ENCODE data around the gene SWSAP1. TPM values are rescaled to one million over a fixed set of nuclear protein-coding genes. Genes with fewer than 3 reads are reported as not detected.

Gene SWSAP1
- total RNA-seq (2022), result 3.7 and 3.9 TPM in 2 replicates
- Bru-seq, nascent RNA, result percentile 52 among the genes with signal in this experiment
- BruChase-seq, experiment 1, labeled RNA remaining after a 2-hour chase, result percentile 62 among the genes with signal in this experiment
- percentile 58 among the genes with signal in this experiment for BruChase-seq, experiment 2, labeled RNA remaining after a 6-hour chase
- long read RNA-seq, transcript SWSAP1-201 (2 exons, 1,684 nt), result major isoform, 17 of 19 reads
- long read RNA-seq, partial matches to known transcripts, result 0 of 19 reads
- long read RNA-seq, other reads (novel, unspliced or antisense), result 2 of 19 reads

DNA sequence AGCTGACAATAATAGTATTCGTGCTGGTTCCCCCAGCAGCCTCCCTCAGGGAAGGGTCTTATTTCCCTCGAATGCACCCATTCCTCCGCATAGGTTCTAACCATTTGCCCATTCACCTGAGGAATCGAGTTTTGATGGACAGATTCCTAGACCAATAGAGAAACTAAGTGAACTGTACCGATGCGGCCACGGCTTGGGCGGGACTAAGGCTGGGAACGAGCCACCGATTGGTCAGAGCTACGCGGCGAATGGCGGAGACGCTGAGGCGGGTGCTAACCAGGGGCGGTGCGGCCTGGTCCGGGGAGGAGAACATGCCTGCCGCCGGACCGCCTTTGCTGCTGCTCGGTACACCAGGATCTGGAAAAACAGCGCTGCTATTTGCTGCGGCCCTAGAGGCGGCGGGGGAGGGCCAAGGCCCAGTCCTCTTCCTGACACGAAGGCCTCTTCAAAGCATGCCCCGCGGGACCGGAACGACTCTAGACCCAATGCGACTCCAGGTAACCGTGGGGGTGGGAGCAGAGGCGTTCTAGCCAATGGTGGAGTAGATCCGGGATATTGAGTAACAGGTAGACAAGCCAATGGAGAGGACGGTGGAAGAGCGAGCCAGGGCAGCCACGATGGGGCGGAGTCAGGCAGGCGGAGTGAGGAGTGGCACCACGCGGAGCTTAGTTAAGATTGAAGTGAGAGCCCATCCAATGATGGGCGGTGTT is at the start of gene SWSAP1:
Gene SWSAP1 (plus strand): TSS at position 234 of the 710 bp plus-strand sequence. CDS start 15 bp downstream, at position 249.
- Histone ChIP-seq H3K4me3 (ENCODE audit: low read depth, low read length) (peak within 1 kb of the TSS; percentile 85), H3K27me3 (replicated peaks; ENCODE audit: control insufficient read depth, insufficient read depth, low read length) (no peaks in the 10 kb centered on the region), H3K4me1 (peaks cover 10% of the 10 kb centered on the region; the same call in 1 of the 2 replicates), H3K36me3 (ENCODE audit: control insufficient read depth, insufficient read depth, low read length) (no peaks in the 10 kb centered on the region), H3K9me3 (no peaks in the 10 kb centered on the region)
- BruUV-seq (replicated peaks), result TSS peak; percentile 81
- H3K27ac Mint-ChIP-seq (ENCODE audit: unreplicated experiment), result peak within 1 kb of the TSS; percentile 8
- no peaks in the 10 kb centered on the region for H3K4me1 Mint-ChIP-seq (ENCODE audit: low read depth, unreplicated experiment)
- H3K4me3 Mint-ChIP-seq (ENCODE audit: unreplicated experiment), result peak within 1 kb of the TSS; percentile 41
- TF ChIP-seq, protein P1, sequence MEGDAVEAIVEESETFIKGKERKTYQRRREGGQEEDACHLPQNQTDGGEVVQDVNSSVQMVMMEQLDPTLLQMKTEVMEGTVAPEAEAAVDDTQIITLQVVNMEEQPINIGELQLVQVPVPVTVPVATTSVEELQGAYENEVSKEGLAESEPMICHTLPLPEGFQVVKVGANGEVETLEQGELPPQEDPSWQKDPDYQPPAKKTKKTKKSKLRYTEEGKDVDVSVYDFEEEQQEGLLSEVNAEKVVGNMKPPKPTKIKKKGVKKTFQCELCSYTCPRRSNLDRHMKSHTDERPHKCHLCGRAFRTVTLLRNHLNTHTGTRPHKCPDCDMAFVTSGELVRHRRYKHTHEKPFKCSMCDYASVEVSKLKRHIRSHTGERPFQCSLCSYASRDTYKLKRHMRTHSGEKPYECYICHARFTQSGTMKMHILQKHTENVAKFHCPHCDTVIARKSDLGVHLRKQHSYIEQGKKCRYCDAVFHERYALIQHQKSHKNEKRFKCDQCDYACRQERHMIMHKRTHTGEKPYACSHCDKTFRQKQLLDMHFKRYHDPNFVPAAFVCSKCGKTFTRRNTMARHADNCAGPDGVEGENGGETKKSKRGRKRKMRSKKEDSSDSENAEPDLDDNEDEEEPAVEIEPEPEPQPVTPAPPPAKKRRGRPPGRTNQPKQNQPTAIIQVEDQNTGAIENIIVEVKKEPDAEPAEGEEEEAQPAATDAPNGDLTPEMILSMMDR (IDR thresholded peaks at IDR 0.05; ENCODE audit: insufficient read depth in 1 of 2, low read depth in 1 of 2, low read length in 1 of 2, severe bottlenecking in 1 of 2, unreplicated experiment in 1 of 2), result no peak
- H3K27me3 Mint-ChIP-seq (ENCODE audit: insufficient read depth, unreplicated experiment), result no peaks in the 10 kb centered on the region
- H3K36me3 Mint-ChIP-seq (ENCODE audit: insufficient read depth, unreplicated experiment), result peaks cover 9% of the 10 kb centered on the region
- ChIA-PET POLR2A (interaction anchor here (0.5 to 1.7 kb wide), 19 partner anchors 9 to 1775 kb away, joined by 3 to 19 read pairs (median 6); partner anchors contain the start of genes CCDC159, ECSIT, EPOR and IER2), CTCF (interaction anchor here (0.7 to 2.1 kb wide), 17 partner anchors 9 to 463 kb away, joined by 3 to 30 read pairs (median 4); partner anchors contain the start of genes EPOR, ODAD3, PRKCSH and RAB3D)
- peak; percentile 97 to 98 for DNase-seq
- H3K9me3 Mint-ChIP-seq (ENCODE audit: unreplicated experiment), result no peaks in the 10 kb centered on the region
- intact Hi-C loops (cut with micrococcal nuclease; ENCODE audit: unreplicated experiment), result loop anchor here (2.0 kb wide), 2 partner anchors 28 to 82 kb away; partner anchors contain the start of genes CCDC159 and TMEM205

DNA sequence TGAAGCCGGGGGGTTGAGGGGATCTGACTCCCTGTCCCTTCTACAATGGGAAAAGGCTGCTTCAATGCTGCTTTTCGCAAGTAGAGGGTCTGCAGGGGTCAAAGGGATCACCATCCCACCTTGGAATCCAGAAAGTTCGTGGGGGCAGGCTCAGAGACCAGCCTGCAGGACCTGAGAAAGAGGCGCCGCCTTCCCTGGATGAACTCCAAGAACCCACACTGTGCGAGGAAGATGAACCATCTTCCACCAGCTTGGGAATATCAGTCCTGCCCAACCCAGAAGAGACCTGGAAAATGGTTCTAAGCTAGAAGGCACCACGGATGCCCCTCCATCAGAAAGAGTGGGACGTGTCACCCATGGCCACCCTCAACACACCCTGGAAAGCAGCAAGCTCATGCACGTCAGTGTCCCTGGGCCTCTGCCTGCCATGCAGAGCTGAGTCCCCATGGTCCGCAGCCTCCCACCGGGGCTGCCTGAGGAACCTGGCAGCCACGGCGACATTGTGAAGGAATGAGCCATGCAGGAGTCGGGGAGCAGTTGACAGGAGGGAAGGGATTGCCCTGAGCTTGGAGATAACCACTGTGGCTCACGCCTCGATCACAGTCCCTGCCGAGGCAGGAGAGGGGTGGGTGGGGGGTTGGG is 49.6 kb upstream of the SWSAP1 start:
- Histone ChIP-seq H3K27me3 (replicated peaks; ENCODE audit: control insufficient read depth, insufficient read depth, low read length) (no peaks in the 10 kb centered on the region), H3K36me3 (ENCODE audit: control insufficient read depth, insufficient read depth, low read length) (no peaks in the 10 kb centered on the region; the same call in 1 of the 2 replicates), H3K4me1 (peaks cover 7% of the 10 kb centered on the region; the same call in 1 of the 2 replicates), H3K9me3 (no peaks in the 10 kb centered on the region), H3K4me3 (ENCODE audit: low read depth, low read length) (no peak overlapping the region)
- Mint-ChIP-seq H3K36me3 (ENCODE audit: insufficient read depth, unreplicated experiment) (peaks cover 14% of the 10 kb centered on the region), H3K27me3 (ENCODE audit: insufficient read depth, unreplicated experiment) (no peaks in the 10 kb centered on the region), H3K4me1 (ENCODE audit: low read depth, unreplicated experiment) (peaks cover 18% of the 10 kb centered on the region), H3K4me3 (ENCODE audit: unreplicated experiment) (no peak overlapping the region), H3K9me3 (ENCODE audit: unreplicated experiment) (no peaks in the 10 kb centered on the region), H3K27ac (ENCODE audit: unreplicated experiment) (no peak overlapping the region)
- TF ChIP-seq, protein P1 (IDR thresholded peaks at IDR 0.05; ENCODE audit: insufficient read depth in 1 of 2, low read depth in 1 of 2, low read length in 1 of 2, severe bottlenecking in 1 of 2, unreplicated experiment in 1 of 2), result no peak
- DNase-seq, result no peak
- no TSS peak for BruUV-seq (replicated peaks)
- ChIA-PET POLR2A (interaction anchor here (1.0 kb wide), 1 partner anchor 50 kb away, joined by 3 read pairs; the partner anchor contains the start of gene SWSAP1), CTCF (interaction anchor here (1.0 to 1.2 kb wide), 2 partner anchors 50 to 56 kb away, joined by 3 read pairs; partner anchors contain the start of gene SWSAP1)
- intact Hi-C loops (cut with micrococcal nuclease; ENCODE audit: unreplicated experiment), result no loop called here

- Mint-ChIP-seq H3K4me1 (ENCODE audit: low read depth, unreplicated experiment) (peaks cover 18% of the 10 kb centered on the region), H3K36me3 (ENCODE audit: insufficient read depth, unreplicated experiment) (peaks cover 20% of the 10 kb centered on the region), H3K9me3 (ENCODE audit: unreplicated experiment) (no peaks in the 10 kb centered on the region), H3K27me3 (ENCODE audit: insufficient read depth, unreplicated experiment) (no peaks in the 10 kb centered on the region), H3K4me3 (ENCODE audit: unreplicated experiment) (no peak overlapping the region), H3K27ac (ENCODE audit: unreplicated experiment) (no peak overlapping the region)
- DNase-seq, result no peak
- Histone ChIP-seq H3K4me1 (peaks cover 7% of the 10 kb centered on the region; the same call in 1 of the 2 replicates), H3K9me3 (no peaks in the 10 kb centered on the region), H3K4me3 (ENCODE audit: low read depth, low read length) (no peak overlapping the region), H3K36me3 (ENCODE audit: control insufficient read depth, insufficient read depth, low read length) (no peaks in the 10 kb centered on the region; the same call in 1 of the 2 replicates), H3K27me3 (replicated peaks; ENCODE audit: control insufficient read depth, insufficient read depth, low read length) (no peaks in the 10 kb centered on the region)
- BruUV-seq (replicated peaks), result no TSS peak
- ChIA-PET CTCF (interaction anchor here (1.2 kb wide), 1 partner anchor 49 kb away, joined by 3 read pairs; the partner anchor contains the start of gene SWSAP1), POLR2A (no interaction called here)
- TF ChIP-seq, protein P1 (IDR thresholded peaks at IDR 0.05; ENCODE audit: insufficient read depth in 1 of 2, low read depth in 1 of 2, low read length in 1 of 2, severe bottlenecking in 1 of 2, unreplicated experiment in 1 of 2), result no peak
- intact Hi-C loops (cut with micrococcal nuclease; ENCODE audit: unreplicated experiment), result no loop called here
Measured at GRCh38 chr19:11325544-11325943, 48.9 kb upstream of the SWSAP1 start.

Measured in Caco-2 (cell line).